HCT116 (cell line): ENCODE results near the gene IQGAP2.

Experiments used
- ELF1 ChIP-seq: IDR thresholded peaks from 2 replicates; pipeline ENCODE4 v1.6.1; 2012; ENCODE audit warnings: low read depth, borderline replicate concordance
- EZH2 ChIP-seq: fragments of 200-600 bp; sonication (generic); IDR thresholded peaks from 2 replicates; pipeline ENCODE4 v1.6.1; 2017; ENCODE audit warnings: antibody characterized with exemption, mixed run types
- EZH2phosphoT487 ChIP-seq: fragments of 200-600 bp; IDR thresholded peaks from 2 replicates; pipeline ENCODE4 v1.6.1; 2018; ENCODE audit warnings: antibody characterized with exemption, borderline replicate concordance
- POLR2A ChIP-seq: IDR thresholded peaks from 2 replicates; pipeline ENCODE4 v1.7.0; 2011; ENCODE audit warnings: borderline replicate concordance; ENCODE audit not compliant: insufficient read depth, insufficient read length; ENCODE audit errors: extremely low read depth
- RAD21 ChIP-seq: IDR thresholded peaks from 2 replicates; pipeline ENCODE4 v1.6.1; 2012; ENCODE audit warnings: low read depth, mild to moderate bottlenecking
- YY1 ChIP-seq: IDR thresholded peaks from 2 replicates; pipeline ENCODE4 v1.6.1; 2011; ENCODE audit warnings: low read length, low read depth, moderate library complexity, mild to moderate bottlenecking; ENCODE audit not compliant: insufficient replicate concordance; ENCODE audit errors: extremely low read depth
- ZFX ChIP-seq: fragments of 450-650 bp; IDR thresholded peaks from 2 replicates; pipeline ENCODE4 v1.6.1; 2017
- TF ChIP-seq, protein P1 (sequence below), 3 experiments: fragments of 200-600 bp in 1 of 3; sonication (generic) in 1 of 3; IDR thresholded peaks in 2 of 3; conservative IDR thresholded peaks in 1 of 3; 2 replicates each; pipeline ENCODE4 v1.5.1; 2012 to 2017; ENCODE audit warnings: low read depth in 2 of 3, low read length in 2 of 3, antibody characterized with exemption in 1 of 3, borderline replicate concordance in 1 of 3, control low read depth in 1 of 3, mild to moderate bottlenecking in 1 of 3, mixed read lengths in 1 of 3, mixed run types in 1 of 3, moderate library complexity in 1 of 3; ENCODE audit not compliant: insufficient read depth in 1 of 3

DNA sequence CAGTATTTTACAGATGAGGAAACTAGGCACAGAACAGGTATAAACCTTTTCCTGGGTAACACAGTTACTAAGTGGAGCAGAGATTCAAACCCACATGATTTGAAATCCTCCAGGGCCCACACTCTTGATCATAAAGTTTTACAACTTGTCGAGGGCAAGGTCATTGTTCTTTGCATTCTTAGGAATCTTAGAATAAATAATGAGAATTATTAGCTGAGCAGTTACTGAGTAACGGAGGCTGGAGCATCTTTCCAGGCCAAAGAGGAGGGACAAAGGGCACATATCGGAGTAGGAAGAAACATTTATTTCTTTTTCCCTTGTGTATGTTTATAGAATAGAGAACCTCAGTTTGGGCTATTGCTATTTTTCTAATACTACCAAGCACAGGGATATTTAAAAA lies 285.8 kb downstream of the IQGAP2 start:
- TF ChIP-seq, protein P1, sequence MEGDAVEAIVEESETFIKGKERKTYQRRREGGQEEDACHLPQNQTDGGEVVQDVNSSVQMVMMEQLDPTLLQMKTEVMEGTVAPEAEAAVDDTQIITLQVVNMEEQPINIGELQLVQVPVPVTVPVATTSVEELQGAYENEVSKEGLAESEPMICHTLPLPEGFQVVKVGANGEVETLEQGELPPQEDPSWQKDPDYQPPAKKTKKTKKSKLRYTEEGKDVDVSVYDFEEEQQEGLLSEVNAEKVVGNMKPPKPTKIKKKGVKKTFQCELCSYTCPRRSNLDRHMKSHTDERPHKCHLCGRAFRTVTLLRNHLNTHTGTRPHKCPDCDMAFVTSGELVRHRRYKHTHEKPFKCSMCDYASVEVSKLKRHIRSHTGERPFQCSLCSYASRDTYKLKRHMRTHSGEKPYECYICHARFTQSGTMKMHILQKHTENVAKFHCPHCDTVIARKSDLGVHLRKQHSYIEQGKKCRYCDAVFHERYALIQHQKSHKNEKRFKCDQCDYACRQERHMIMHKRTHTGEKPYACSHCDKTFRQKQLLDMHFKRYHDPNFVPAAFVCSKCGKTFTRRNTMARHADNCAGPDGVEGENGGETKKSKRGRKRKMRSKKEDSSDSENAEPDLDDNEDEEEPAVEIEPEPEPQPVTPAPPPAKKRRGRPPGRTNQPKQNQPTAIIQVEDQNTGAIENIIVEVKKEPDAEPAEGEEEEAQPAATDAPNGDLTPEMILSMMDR (IDR thresholded peaks at IDR 0.05 in 2 of 3, conservative IDR thresholded peaks at IDR 0.05 in 1 of 3; ENCODE audit: borderline replicate concordance in 1 of 3, insufficient read depth in 1 of 3, low read depth in 2 of 3, low read length in 2 of 3): no peak
- TF ChIP-seq POLR2A: no peak
- TF ChIP-seq YY1: no peak
- no peak for TF ChIP-seq ZFX
- TF ChIP-seq EZH2: no peak
- TF ChIP-seq EZH2phosphoT487: no peak
- TF ChIP-seq RAD21: no peak
- no peak for TF ChIP-seq ELF1
